GM12872 (cell line): ENCODE measurements around the gene DAB2.

Experiments used
- CTCF ChIP-seq: IDR thresholded peaks from 3 replicates; pipeline ENCODE4 v1.5.1; 2011; ENCODE audit warnings: low read depth, mild to moderate bottlenecking, low read length, moderate library complexity; ENCODE audit not compliant: insufficient read depth

Gene DAB2

DNA sequence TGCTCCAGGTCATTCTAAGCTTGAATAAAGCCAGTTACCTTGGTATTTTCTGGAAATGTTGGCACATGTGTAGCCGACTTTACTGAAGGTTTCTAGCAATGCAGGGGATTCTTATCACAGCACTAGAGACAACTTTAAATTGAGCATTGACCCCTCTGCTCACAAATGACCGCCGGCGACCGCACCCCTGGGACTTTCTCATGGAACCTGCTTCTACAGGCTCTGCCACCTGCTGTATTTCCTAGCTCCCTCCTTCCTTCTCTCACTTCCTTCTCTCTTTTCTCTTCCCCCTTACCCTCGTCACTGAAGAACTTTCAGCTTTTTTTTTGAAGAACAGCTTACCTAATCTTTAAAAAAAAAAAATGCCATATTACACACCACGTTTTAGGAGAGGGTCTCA, 30.9 kb upstream of the DAB2 start:
- TF ChIP-seq CTCF, result no peak

DNA sequence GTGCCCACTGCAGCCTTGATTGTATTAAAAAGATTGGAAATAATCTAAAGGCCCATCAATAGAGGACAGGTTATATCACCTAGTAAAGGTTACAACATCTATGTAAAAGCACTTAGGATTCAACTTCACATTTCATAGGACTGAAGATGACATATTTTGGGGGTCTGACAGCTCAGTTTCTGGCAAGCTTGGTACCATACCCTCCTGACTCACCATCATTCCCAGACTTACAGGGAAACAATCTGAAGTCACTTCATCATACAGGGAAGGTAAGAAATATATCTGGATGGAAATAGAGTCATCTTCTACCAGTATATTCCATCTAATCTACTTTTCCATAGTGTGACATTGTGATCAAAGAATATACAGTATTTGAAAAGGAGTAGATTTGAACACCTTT, 28.8 kb upstream of the DAB2 start:
- no peak for TF ChIP-seq CTCF

- no peak for TF ChIP-seq CTCF
Measured at GRCh38 chr5:39452846-39453245, 28.1 kb upstream of the DAB2 start.

GRCh38 chr5:39451276-39451941, 26.6 kb upstream of the DAB2 start:
- TF ChIP-seq CTCF, result no peak

DNA sequence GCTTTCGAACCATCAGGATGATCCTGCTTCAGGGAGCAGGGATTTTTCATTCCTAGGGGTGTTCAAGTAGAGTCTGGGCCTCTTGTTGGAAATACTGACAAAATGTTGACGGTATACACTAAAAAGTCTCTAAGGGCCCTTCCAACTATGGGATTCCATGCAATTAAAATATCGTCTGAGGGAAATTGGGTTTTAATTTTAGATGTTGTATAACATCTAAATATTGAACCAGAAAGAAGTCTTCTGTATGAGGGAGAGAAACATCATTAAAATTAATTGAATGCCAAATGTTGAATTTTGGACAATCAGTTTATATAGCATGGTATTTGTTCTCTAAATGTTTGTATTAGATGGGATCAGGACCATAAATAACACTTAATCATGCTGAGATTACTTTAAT, 25.7 kb upstream of the DAB2 start:
- TF ChIP-seq CTCF, result no peak

GRCh38 chr5:39449591-39449990, 24.8 kb upstream of the DAB2 start:
- TF ChIP-seq CTCF, result no peak

GRCh38 chr5:39448506-39449128, 23.8 kb upstream of the DAB2 start:
- TF ChIP-seq CTCF, result no peak

DNA sequence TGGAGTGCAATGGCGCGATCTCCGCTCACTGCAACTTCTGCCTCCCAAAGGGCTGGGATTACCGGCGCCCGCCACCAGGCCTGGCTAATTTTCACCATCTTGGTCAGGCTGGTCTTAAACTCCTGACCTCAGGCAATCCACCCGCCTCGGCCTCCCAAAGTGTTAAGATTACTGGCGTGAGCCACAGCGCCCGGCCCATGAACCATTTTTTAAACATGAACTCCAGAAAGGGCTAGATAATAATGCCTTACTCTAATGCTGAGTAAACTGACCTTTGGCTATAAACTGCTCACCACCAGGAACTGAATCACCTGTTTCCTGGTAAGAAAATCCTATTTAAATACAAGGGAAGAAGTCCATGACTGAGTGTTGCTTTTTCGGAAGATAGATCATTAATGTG, 23.2 kb upstream of the DAB2 start:
- no peak for TF ChIP-seq CTCF
